ENCODE measurements around the gene MLLT1. TPM values are rescaled to one million over a fixed set of nuclear protein-coding genes. Genes with fewer than 3 reads are reported as not detected.

Gene MLLT1
- total RNA-seq, 1 experiment from 2014 or later = 60.0 TPM

DNA sequence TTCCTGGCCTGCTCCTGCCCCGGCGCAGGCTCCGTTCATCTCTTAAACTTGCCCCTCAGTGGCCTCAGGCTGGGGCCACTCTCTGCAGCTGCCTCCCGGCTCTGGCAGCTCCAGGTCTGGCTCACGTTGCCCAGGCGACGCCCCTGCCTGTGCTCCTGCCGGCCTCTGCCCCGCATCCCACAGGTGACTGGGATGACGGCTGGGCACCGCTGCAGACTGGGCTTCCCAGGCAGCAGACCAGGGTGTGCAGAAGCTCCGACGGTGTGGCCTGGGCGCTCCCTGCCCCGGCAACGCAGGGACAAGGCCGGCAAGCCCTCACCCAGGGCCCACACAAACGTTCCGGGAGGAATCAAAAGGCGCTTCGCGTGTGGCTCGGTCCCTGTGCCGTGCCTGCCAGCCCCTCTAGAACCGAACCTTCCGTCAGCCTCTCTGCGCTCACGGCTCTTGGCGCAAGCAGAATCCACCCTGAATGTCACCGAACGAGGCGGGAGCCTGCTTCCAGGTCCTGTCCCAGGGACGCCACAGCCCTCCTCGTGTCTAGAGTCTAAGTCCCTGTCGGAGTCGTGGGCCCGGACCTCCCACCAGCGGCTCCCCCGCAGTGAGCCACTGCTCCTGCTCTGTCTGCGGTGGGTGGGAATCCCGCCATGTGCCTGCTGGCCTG is 64.8 kb downstream of the MLLT1 start:
- no peak overlapping the region for H3K27ac Mint-ChIP-seq (ENCODE audit: unreplicated experiment)
- TF ChIP-seq, protein P1, sequence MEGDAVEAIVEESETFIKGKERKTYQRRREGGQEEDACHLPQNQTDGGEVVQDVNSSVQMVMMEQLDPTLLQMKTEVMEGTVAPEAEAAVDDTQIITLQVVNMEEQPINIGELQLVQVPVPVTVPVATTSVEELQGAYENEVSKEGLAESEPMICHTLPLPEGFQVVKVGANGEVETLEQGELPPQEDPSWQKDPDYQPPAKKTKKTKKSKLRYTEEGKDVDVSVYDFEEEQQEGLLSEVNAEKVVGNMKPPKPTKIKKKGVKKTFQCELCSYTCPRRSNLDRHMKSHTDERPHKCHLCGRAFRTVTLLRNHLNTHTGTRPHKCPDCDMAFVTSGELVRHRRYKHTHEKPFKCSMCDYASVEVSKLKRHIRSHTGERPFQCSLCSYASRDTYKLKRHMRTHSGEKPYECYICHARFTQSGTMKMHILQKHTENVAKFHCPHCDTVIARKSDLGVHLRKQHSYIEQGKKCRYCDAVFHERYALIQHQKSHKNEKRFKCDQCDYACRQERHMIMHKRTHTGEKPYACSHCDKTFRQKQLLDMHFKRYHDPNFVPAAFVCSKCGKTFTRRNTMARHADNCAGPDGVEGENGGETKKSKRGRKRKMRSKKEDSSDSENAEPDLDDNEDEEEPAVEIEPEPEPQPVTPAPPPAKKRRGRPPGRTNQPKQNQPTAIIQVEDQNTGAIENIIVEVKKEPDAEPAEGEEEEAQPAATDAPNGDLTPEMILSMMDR (IDR thresholded peaks at IDR 0.05; ENCODE audit: insufficient read depth in 1 of 2, low read depth in 1 of 2, low read length in 1 of 2, severe bottlenecking in 1 of 2, unreplicated experiment in 1 of 2) = no peak
- POLR2A ChIA-PET = no interaction called here

DNA sequence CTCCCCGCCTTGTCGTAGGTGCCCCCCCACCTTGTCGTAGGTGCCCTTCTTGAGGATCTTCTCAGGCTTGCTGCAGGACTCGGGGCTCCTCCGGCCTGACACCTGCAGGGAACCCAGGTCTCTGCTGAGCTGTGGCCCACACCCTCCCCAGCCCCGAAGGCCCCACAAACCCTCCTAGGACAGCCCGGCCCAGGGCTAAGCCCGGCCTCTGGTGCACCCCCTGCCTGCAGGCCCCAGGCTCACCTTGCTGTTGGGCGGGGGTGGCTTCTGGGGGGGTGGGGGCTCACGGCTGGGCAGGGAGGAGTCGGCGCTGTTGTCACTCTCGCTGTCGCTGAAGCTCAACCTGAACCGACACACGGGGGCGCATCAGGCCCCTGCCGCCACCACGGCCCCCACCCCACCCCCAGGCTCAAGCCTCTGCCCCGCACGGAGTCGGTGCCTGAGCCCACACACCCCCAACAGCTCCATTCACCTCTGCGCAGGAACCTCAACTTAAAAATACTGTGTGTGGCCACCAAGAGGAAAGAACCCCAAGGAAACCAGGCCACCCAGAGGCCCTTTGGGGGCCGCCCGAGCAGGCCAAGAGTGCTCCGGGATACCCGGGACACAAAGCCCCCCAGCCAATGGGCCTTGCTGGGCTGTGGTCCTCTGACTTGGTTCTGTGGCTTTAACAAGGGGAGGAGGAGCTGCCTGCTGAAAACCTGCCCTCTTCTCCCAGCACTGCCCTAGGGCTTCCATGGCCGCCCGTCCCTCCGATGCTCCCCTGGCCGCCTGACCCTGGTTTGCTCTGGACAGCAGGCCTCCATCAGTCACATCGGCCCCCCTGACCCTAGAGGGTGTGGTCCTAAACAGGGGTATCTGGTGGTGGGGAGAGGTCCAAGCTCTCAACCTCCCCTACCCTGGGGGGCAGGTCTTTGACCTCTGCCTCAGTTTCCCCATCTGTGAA is 65.8 kb downstream of the MLLT1 start:
- no TSS peak for BruUV-seq (replicated peaks)

More for the DNA sequence above, 64.8 kb downstream of the MLLT1 start:
- H3K36me3 ChIP-seq (ENCODE audit: control insufficient read depth, insufficient read depth, low read length) = peaks cover 3% of the 10 kb centered on the region; the same call in 1 of the 2 replicates
- no peak overlapping the region for H3K4me3 ChIP-seq (ENCODE audit: low read depth, low read length)
- Mint-ChIP-seq H3K4me3 (ENCODE audit: unreplicated experiment) (no peak overlapping the region), H3K36me3 (ENCODE audit: insufficient read depth, unreplicated experiment) (peaks cover 45% of the 10 kb centered on the region), H3K27me3 (ENCODE audit: insufficient read depth, unreplicated experiment) (no peaks in the 10 kb centered on the region), H3K4me1 (ENCODE audit: low read depth, unreplicated experiment) (no peaks in the 10 kb centered on the region), H3K9me3 (ENCODE audit: unreplicated experiment) (no peaks in the 10 kb centered on the region)
- intact Hi-C loops (cut with micrococcal nuclease; ENCODE audit: unreplicated experiment) = no loop called here
- CTCF ChIA-PET = no interaction called here
- no peaks in the 10 kb centered on the region for H3K4me1 ChIP-seq
- no TSS peak for BruUV-seq (replicated peaks)
- no peaks in the 10 kb centered on the region for H3K9me3 ChIP-seq
- no peak for DNase-seq
- H3K27me3 ChIP-seq (replicated peaks; ENCODE audit: control insufficient read depth, insufficient read depth, low read length) = no peaks in the 10 kb centered on the region

DNA sequence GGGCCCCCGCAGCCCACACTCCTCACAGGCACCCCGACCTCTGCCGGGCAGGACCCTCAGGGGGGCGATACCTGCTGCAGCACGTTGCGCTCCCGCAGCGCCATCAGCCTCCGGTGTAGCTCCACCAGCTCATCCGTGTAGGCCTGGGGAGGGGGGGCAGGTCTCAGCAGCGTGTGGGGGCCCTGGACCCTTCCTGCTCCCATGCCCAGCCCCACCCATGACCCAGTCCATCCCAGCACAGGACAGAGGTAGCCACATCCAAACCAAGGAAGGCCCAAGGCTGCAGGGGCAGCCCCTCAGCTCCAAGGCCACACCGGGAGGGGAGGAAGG is 66.5 kb downstream of the MLLT1 start:
- DNase-seq = no peak
- Mint-ChIP-seq H3K36me3 (ENCODE audit: insufficient read depth, unreplicated experiment) (peaks cover 41% of the 10 kb centered on the region), H3K9me3 (ENCODE audit: unreplicated experiment) (no peaks in the 10 kb centered on the region), H3K27me3 (ENCODE audit: insufficient read depth, unreplicated experiment) (no peaks in the 10 kb centered on the region), H3K4me3 (ENCODE audit: unreplicated experiment) (no peak overlapping the region), H3K4me1 (ENCODE audit: low read depth, unreplicated experiment) (no peaks in the 10 kb centered on the region), H3K27ac (ENCODE audit: unreplicated experiment) (no peak overlapping the region)
- no peaks in the 10 kb centered on the region for H3K27me3 ChIP-seq (replicated peaks; ENCODE audit: control insufficient read depth, insufficient read depth, low read length)
- no peaks in the 10 kb centered on the region for H3K9me3 ChIP-seq
- peaks cover 3% of the 10 kb centered on the region; the same call in 1 of the 2 replicates for H3K36me3 ChIP-seq (ENCODE audit: control insufficient read depth, insufficient read depth, low read length)
- TF ChIP-seq, protein P1 (IDR thresholded peaks at IDR 0.05; ENCODE audit: insufficient read depth in 1 of 2, low read depth in 1 of 2, low read length in 1 of 2, severe bottlenecking in 1 of 2, unreplicated experiment in 1 of 2) = no peak
- ChIA-PET POLR2A (no interaction called here), CTCF (interaction anchor here (1.0 kb wide), 1 partner anchor 226 kb away, joined by 3 read pairs; no protein-coding TSS in a partner anchor)
- no peak overlapping the region for H3K4me3 ChIP-seq (ENCODE audit: low read depth, low read length)
- no TSS peak for BruUV-seq (replicated peaks)
- no peaks in the 10 kb centered on the region for H3K4me1 ChIP-seq
- intact Hi-C loops (cut with micrococcal nuclease; ENCODE audit: unreplicated experiment) = no loop called here

More for the DNA sequence above, 65.8 kb downstream of the MLLT1 start:
- Histone ChIP-seq H3K36me3 (ENCODE audit: control insufficient read depth, insufficient read depth, low read length) (peaks cover 3% of the 10 kb centered on the region; the same call in 1 of the 2 replicates), H3K4me3 (ENCODE audit: low read depth, low read length) (no peak overlapping the region), H3K27me3 (replicated peaks; ENCODE audit: control insufficient read depth, insufficient read depth, low read length) (no peaks in the 10 kb centered on the region), H3K4me1 (no peaks in the 10 kb centered on the region), H3K9me3 (no peaks in the 10 kb centered on the region)
- H3K9me3 Mint-ChIP-seq (ENCODE audit: unreplicated experiment) = no peaks in the 10 kb centered on the region
- no peaks in the 10 kb centered on the region for H3K27me3 Mint-ChIP-seq (ENCODE audit: insufficient read depth, unreplicated experiment)
- intact Hi-C loops (cut with micrococcal nuclease; ENCODE audit: unreplicated experiment) = no loop called here
- TF ChIP-seq, protein P1 (IDR thresholded peaks at IDR 0.05; ENCODE audit: insufficient read depth in 1 of 2, low read depth in 1 of 2, low read length in 1 of 2, severe bottlenecking in 1 of 2, unreplicated experiment in 1 of 2) = no peak
- DNase-seq = no peak
- peaks cover 41% of the 10 kb centered on the region for H3K36me3 Mint-ChIP-seq (ENCODE audit: insufficient read depth, unreplicated experiment)
- ChIA-PET CTCF (interaction anchor here (1.0 kb wide), 1 partner anchor 226 kb away, joined by 3 read pairs; no protein-coding TSS in a partner anchor), POLR2A (no interaction called here)
- no peak overlapping the region for H3K4me3 Mint-ChIP-seq (ENCODE audit: unreplicated experiment)
- H3K4me1 Mint-ChIP-seq (ENCODE audit: low read depth, unreplicated experiment) = no peaks in the 10 kb centered on the region
- H3K27ac Mint-ChIP-seq (ENCODE audit: unreplicated experiment) = no peak overlapping the region

Data from Caco-2 (cell line).